Ammon's horn (tissue), 1 donor: ENCODE data around the gene EGLN3.
"Not testable (repeated sequence)": the region's sequence is repeated elsewhere in the genome, so short reads cannot be mapped to it uniquely, and the experiment has no call there.

Experiments used
- DNase-seq: peaks from one replicate; pipeline ENCODE4 v3.0.0-alpha.2; 2016; ENCODE audit warnings: low spot score

Gene EGLN3

DNA sequence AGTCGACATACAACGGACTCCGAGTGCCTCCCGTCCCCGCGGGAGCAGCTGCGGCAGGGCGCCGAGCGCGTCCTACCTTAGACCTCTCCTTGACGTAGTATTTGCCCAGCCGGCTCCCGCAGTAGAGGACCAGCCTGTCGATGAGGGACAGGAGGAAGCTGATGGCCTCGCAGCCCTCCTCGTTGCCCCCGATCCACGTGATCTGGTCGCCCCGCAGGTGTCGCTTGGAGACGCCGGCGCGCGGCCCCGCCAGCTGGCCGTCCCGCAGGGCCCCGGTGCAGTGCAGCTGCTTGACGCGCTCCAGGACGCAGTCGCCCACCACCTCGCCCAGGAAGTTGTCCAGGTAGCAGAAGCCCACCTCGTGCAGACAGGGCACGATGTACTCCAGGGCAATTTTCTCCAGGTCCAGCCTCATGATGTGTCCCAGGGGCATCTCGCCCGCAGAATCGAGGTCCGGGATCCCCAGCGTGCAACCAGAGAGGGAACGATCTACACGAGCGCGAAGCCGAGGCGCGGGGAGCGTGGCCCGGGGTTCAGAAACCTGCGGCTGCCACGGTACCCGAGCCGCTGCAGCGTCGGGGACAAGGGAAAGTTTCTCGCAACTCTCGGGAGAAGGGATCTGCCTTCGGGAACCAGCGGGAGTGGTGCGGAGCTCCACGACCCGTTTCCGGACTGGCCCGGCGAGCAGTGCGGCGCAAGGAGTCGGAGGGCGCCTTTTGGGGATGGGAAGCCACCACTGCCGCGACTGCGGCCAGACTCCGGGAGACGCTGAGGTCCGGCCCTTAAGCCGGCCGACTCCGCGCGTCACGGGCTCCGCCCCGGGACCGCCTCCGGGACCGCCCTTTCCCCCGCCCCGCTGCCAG lies at the start of gene EGLN3:
Gene EGLN3, minus strand, starts transcription at position 755 of the 863 bp plus-strand sequence. Its CDS starts 322 bp downstream, at position 433.
- peak; percentile 95 for DNase-seq

GRCh38 chr14:34000396-34000795 lies 49.5 kb upstream of the EGLN3 start:
- no peak for DNase-seq

DNA sequence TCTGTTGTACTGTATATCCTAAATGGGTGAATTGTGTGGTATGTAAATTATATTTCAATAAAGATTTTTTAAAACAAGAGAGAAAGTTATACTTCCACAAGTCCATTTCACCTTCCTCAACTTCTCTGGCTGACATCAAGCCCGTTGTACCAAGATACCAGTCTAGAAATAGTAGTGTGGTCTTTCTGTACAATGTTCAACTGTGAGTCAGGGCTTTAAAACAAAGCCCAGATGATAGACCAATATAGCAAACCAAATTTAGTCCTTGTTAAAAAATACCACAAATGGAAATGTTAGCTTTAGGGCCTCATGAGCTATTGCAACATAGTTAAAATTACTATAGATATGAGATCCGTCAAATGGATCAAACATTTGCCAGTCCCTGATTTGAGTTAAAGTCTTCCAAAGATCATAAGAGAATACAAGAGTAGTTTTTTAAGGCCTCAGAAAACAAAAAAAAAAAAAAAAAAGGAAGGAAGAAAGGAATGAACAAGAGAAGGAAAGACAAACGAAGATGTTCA lies 49.0 kb upstream of the EGLN3 start:
- no peak for DNase-seq

- DNase-seq, result no peak
These were observed 46.7 kb upstream of the EGLN3 start for GRCh38 chr14:33997611-33998010.

- no peak for DNase-seq
These were observed 45.6 kb upstream of the EGLN3 start for GRCh38 chr14:33996462-33996861.

GRCh38 chr14:33993246-33993645 lies 42.4 kb upstream of the EGLN3 start:
- no peak for DNase-seq

GRCh38 chr14:33992274-33993007 lies 41.6 kb upstream of the EGLN3 start:
- no peak for DNase-seq

- no peak for DNase-seq
These were observed 39.9 kb upstream of the EGLN3 start for GRCh38 chr14:33990790-33991189.

DNA sequence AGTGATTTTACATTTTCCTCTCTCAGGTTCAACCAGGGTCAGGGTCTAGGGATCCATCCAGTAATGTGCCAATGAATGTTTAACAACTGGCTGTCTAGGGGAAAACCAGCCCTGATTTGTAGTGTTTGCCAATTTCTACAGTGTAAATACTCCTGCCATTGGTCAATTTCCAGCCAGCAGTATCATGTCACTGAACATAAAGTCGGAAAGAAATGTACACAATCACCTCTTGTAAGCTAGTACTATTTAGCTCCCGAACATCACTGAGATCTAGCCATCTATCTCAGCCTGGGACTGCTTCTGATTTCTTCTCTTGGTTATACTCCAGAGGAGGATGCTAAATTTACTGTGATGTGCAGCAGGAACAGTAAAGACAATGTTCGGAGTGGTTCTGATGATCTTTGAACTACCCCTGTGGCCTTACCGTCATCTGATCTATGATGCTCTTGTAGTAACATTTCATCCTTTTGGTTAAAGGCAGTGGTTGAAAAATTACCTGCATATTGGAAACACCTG lies 36.7 kb upstream of the EGLN3 start:
- no peak for DNase-seq

- DNase-seq, result no peak
These were observed 35.9 kb upstream of the EGLN3 start for GRCh38 chr14:33986804-33987203.

DNA sequence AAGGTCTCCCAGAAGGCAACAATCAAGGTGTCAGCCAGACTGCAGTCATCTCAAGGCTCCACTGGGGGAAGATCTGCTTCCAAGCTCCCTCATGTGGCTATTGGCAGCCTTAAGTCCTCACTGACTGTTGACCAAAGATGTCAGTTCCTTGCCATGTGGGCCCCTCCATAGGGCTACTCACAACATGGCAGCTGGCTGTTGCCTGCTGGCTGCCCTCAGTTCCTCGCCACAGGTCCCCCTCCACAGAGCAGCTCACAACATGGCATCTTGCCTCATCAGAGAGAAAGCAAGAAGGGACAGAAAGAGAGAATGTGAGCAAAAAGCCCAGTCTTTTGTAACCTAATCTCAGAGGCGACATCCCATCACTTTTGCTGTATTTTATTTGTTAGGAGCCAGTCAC lies 34.4 kb upstream of the EGLN3 start:
- DNase-seq, result no peak

GRCh38 chr14:33979613-33980276 lies 28.9 kb upstream of the EGLN3 start:
- DNase-seq, result no peak

DNA sequence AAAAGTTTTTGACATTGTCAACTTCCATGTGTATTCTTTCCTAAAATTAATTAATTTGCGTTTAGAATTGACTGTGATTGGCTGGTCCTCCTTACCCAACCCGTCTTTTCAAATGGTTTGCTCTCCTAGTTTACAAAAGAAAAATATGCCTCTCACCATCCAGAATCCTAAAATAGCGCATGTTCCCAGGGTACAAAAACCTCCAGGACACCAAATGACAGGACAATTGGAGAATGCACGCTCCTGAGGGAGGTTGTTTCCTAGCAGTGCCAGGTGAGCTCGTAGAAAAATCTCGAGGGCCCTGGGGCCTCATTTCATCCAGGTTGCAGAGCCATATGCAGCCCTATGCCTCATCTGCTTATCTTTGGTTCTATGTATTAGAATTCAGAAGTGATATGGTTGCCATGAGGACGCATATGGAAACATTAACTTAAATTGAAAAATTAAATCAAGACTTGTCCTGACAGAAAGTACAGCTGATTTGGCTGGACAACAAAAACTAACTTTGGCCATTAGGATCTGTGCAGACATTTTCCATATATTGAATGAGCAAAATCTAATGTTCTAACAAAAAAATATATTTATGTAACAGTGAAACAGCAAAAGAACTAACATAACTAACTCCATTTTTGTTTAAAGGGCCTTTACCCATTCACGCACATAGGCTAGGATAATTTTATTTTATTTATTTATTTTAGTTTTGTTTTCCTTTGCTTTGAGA lies 28.2 kb upstream of the EGLN3 start:
- no peak for DNase-seq

DNA sequence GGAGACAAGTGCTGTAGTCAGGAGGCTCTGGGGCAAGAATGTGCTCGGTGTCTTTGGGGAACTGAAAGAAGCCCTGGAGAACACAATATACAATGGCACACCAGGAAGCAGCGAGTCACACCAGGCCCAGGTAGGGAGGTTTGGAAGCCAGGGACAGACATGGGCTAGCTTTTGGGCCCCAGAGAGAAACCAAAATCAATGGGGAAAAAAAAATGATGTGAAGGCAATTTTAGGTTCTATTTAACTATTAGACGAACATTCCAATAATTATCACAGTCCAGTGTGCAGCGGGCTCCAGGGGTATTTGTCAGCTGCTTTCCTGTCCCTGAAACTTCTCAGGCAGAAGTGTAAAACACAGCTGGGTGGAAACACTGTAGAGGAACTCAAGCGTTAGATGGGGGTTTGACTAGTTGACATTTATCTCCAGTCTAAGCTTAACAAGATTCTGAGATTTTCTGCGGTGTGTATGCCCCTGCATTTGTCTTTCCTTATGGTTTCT lies 21.8 kb upstream of the EGLN3 start:
- no peak for DNase-seq

GRCh38 chr14:33969846-33970245 lies 19.0 kb upstream of the EGLN3 start:
- not testable (repeated sequence) for DNase-seq

- no peak for DNase-seq
These were observed 17.8 kb upstream of the EGLN3 start for GRCh38 chr14:33968722-33969121.

- DNase-seq, result no peak
These were observed 16.3 kb upstream of the EGLN3 start for GRCh38 chr14:33967138-33967537.

GRCh38 chr14:33966276-33966675 lies 15.4 kb upstream of the EGLN3 start:
- DNase-seq, result no peak

DNA sequence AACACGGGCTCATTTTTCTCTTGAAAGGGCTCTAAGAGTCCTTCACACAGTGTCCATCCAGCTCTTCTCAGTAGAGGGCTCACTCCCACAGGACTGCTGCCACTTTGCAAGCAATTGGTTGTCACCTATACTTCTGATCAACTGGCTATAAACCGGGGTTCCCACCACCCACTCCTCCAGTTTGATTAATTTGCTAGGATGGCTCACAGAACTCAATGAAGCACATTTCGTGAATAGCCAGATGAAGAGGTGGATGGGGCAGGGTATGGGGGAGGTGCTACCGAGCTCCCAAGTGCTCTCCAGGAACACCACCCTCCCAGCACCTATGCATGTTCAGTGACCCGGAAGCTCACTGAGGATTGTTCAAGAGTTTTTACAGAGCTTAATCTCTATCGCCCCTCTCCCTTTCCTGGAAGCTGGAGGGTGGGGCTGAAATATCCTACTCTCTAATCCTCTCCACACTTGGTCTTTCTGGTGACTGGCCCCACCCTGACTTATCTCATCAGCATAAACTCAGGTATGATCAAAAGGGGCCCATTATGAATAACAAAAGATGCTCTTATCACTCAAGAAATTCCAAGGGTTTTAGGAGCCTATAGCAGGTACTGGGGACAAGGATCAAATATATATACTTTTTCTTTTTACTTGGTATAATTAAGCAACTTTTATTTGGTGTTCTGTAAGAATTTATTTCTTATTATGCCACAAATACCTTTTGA lies 13.9 kb upstream of the EGLN3 start:
- peak; percentile 29 for DNase-seq

GRCh38 chr14:33963892-33964291 lies 13.0 kb upstream of the EGLN3 start:
- DNase-seq, result no peak

GRCh38 chr14:33962466-33962865 lies 11.6 kb upstream of the EGLN3 start:
- not testable (repeated sequence) for DNase-seq
